Activated CD4-positive, alpha-beta T cell treated with anti-CD3 and anti-CD28 coated beads, Interleukin-2, amount 50 U/mL, for 24 hours (primary cell): Measurements from ENCODE around the gene ADAMTS4.

Experiments used
- DNase-seq, 2 donors: peaks; one replicate each; pipeline ENCODE4 v3.0.0-alpha.2; 2020; ENCODE audit warnings: low read depth in 1 of 2, low spot score in 1 of 2

ADAMTS4 gene

DNA sequence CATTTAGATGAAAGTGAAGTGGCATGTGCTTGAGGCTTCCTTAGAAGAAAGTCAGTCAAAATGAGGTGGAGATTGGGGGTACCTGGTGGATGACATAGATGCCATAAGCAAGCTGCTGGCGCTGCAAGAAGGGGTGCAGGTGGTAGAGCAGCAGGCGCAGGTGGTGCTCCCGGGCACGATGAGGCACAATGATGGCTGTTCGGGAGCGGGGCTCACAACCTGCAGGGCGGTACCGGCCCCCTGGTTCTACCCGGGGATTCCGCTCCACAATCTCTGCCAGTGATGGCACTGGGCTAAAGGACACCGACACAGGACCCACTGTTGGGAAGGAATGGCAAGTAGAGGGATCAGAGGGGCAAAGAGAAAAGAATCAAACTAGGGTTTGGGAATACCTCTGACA is 23.9 kb downstream of the ADAMTS4 start:
- no peak for DNase-seq

DNA sequence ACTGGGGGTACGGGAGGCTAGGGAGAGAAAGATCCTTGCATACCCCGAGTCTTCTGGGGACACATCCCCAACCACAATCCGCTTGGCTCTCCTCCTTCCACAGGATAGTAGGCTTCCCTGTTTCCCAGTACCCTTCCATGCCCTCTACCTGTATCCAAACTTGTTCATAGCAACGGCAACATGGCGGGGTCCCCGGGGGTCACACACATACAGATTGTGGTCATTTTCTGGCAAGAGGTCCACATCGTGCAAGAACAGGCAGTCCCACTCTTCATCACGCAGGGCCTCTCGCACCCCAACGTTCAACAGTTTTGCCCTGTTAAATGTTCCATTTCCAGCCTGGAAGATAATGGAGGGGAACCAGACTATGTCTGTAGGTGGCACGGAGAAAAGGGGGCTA is 25.1 kb downstream of the ADAMTS4 start:
- no peak for DNase-seq

DNA sequence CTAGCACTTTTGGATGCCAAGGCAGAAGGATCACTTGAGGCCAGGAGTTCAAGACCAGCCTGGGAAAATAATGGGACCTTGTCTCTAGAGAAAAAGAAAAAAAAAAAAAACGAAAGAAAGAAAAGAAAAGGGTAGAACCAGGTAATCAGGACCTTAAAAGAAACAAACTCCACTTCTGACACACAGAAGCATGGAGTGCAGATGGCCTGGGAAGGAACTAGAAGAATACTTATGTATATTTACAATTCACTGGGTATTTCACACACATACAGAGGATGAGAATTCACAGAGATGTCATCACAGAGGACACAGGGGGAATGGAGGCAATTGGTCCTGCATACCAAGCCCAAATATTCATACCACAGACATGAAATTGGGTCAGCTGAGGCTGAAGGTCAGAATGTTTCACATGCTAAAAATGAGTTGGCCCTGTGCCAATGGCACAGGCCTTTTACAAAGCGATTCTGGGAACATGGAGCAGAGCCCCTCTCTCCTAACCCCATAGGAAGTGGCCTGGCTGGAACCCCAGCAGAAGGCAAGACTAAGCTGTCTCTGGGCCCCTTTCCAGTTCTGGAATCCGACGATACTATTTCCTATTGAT is 26.0 kb downstream of the ADAMTS4 start:
- no peak for DNase-seq

DNA sequence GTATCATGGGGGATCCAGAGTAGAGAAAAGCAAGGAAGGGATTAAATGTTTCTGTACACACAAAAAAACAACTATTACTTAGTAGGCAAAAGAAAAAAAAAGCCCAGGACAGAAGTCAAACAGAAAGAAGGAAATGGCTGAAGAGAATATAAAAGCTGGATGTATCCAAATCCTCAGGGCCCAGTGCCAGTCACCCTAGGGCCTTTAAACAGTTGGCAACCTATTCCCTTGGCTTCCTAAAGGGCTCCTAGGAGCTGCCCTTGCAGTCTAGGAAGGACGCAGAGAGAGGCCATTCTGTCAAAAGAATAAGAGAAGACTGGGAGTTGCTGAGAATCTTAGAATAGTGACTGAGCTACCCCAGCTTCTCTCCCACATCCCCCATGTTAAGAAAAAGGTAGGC is 26.5 kb downstream of the ADAMTS4 start:
- no peak for DNase-seq

DNA sequence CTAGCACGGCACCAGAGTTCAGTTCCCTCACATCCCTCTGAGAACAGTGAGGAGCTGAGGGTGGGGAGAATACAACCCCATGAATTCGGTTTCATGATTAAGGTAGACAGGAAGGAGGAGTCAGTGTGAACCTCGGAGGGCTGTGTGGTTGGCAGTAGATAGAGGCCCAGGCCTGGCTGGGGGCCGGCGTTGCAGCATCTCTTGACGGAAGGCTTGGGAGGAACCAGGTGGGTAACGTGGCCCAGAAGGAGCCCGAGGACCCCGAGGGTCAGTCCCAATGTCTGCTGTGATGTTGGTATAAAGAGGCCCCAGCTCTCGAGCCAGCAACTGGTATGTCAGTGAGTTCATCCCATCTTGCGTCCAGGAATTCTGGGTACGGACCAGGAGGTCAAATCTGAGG is 27.2 kb downstream of the ADAMTS4 start:
- no peak for DNase-seq

DNA sequence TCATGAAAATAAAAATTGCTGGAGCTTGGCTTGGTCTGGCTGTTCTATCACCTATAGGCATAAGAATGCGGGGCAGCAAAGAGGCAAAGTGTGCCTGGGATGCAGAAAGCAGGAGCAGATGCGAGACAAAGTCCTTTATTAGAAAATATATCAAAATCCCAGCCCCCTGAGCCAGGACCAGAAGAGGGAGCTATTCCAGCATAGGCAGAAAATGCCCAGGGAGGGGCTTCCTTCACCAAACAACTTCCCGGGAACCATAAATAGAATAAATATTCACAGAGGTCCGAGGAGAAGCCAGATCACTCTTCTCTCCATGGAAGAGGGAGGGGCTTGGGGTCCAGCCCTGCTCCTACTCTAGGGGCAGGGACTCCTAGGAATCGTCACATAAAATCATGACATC is 27.7 kb downstream of the ADAMTS4 start:
- DNase-seq = no peak

DNA sequence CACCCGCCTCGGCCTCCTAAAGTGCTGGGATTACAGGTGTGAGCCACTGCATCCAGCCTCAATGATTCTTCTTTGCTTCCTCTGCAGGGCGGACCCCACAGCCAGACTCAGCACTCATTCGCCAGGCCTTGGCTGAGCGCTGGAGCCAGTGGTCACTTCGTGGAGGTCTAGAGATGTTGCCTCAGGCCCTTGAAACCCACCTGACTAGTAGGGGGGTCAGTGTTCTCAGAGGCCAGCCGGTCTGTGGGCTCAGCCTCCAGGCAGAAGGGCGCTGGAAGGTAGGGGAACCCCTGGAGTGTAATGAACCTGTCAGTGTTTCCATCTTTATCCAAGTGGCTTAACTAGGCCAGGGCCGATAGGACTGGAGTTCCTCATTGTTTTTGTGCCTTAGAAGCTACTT is 29.9 kb downstream of the ADAMTS4 start:
- no peak for DNase-seq

DNA sequence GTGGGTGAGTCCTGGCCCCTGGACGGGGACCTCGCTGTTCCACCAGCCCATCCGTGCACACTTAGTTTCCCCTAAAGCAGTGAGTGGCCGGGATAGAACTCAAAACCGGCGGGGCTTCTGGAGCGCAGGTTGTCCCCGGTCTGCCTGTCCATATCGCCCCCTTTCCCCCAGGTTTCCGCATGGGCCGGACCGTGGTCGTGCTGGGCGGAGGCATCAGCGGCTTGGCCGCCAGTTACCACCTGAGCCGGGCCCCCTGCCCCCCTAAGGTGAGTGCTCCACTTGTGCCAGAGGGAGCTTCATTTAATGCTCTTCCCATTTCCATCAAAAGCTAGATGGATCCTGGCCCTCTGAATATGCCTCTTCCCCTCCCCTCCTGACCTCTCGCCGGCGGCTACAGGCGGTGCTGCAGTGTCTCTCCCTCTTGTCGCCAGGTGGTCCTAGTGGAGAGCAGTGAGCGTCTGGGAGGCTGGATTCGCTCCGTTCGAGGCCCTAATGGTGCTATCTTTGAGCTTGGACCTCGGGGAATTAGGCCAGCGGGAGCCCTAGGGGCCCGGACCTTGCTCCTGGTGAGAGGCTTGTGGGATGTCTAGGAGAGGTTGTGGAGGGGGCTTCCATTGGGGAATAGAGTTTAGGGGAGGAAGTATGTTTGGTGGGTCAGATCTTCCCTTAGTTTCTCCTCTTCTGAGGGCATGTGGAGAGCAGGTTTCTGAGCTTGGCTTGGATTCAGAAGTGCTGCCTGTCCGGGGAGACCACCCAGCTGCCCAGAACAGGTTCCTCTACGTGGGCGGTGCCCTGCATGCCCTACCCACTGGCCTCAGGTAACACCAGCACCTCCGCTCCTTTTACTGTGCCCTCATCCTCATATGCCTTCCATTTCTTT is 31.9 kb downstream of the ADAMTS4 start:
- DNase-seq = no peak

DNA sequence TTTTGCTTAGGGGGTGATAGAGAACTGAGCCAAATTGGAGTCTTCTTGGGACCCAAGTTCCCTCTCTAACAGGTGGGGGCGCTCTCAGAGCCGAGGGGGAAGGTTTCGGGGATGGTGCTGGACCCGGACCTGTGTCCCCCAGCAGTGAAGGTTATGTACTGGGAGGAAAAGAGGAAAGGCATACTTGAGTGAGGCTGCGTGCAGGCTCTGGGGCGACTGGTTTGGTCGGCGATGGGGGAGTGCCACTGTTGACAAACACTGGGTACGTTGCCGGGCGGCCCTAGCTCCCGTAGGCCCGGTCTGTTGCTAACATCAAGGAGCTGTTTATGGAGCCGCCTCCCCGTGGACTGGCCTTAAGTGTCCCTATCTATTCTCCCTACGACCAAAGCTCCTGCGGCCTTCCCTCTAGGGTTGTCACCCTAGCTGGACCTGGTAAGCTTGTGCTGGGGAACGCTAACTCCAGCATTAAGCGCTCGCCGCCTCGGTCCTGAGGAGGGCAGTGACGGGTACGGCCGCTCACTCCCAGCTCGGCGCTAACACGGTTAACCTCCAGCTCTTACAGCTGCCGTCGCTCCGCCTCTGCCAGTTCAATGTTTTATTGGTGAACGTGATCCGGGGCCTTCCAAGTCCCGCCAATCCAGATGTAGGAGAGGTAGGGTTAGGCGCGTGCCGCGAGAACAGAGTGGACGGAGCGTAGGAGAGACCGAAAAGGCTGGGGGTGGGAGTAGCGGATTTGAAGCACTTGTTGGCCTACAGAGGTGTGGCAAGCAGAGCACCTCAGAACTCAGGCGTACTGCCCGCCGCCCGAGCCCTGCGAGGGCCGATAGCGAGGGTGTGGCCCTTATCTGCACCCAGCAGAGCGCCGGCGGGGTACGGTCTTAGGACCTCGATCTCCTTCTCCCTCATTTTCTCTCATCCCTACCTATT is 32.8 kb downstream of the ADAMTS4 start, which contains the start of gene PPOX:
TSS of gene PPOX (plus strand) at position 685 of the 927 bp plus-strand sequence. CDS start 422 bp downstream, outside the sequence.
- peak; percentile 67 to 92 for DNase-seq

DNA sequence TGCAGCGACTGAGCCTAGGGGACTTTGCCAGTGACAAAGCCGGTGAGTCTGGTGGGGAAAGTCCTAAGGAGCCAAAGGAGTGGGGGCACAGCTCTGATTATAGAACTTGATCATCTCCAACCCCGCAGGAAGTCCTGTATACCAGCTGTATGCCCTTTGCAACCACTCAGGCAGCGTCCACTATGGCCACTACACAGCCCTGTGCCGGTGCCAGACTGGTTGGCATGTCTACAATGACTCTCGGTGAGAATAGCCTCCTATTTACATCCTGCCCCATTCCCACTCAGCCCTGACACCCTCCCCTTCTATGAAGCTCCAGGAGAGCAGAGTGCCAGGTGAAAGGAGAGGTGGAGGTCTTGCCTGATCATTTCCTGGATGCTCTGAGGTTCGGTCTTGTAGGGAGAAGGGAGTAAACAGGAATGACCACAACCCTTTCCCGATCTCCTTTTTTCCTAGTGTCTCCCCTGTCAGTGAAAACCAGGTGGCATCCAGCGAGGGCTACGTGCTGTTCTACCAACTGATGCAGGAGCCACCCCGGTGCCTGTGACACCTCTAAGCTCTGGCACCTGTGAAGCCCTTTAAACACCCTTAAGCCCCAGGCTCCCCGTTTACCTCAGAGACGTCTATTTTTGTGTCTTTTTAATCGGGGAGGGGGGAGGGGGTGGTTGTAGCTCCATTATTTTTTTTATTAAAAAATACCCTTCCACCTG is 33.8 kb downstream of the ADAMTS4 start:
- DNase-seq = no peak

DNA sequence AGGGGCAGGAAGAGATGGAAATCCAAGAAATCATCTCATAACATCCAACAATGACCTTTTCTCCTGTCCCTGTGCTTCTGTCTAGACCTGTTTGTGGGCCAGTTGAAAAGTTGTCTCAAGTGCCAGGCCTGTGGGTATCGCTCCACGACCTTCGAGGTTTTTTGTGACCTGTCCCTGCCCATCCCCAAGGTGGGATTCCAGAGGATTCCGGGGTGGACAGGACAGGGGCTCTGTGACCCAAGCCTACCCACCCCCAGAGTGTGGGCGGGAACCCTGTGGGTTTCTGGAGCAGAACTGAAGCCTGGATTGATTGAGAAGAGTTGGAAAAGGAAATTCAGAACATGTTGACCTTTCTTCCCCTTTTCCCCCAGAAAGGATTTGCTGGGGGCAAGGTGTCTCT is 35.1 kb downstream of the ADAMTS4 start:
- no peak for DNase-seq

DNA sequence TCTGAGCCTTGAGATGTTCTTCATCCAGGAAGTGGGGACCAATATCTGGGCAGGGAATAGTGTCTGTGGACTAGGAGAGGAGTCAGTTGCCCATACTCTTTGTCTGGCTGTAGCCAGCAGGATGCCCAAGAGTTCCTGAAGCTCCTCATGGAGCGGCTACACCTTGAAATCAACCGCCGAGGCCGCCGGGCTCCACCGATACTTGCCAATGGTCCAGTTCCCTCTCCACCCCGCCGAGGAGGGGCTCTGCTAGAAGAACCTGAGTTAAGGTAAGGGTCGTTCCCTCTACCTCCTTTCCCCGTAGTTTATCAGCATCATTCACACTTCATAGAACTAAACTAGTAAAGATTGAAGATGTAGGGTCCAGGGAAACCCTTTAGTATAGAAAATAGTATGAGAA is 36.0 kb downstream of the ADAMTS4 start:
- no peak for DNase-seq

DNA sequence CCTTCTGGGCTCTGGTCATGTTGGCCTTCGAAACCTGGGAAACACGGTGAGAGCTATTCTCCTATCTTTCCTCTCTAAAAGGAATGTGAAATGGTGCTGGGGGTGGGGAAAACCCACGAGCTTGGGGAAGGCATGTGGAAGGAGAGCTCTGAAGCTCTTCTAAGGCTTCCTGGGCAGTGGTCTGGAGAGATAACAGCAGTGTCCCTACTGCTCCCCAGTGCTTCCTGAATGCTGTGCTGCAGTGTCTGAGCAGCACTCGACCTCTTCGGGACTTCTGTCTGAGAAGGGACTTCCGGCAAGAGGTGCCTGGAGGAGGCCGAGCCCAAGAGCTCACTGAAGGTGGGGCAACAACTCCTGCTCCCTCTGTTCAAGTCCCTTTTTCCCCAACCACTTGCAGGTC is 36.8 kb downstream of the ADAMTS4 start:
- DNase-seq = no peak

DNA sequence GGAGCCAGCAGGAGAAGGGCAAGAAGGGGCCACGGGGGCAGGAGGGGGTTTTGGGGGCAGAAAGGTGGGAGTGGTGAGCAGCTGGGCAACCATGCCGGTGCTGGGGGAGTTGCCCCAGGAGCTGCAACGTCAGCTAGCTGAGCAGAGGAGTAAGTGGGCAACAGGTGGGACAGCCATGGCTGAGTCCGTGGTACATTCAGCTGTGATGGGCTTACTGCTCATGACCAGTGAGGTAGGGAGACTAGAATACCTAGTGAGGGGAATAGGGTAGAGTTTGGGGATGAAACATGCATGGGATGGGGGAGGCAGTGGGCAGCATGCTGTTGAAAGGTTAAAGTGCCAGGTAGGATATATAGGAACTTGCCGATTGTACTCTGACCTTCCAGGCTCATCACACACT is 37.2 kb downstream of the ADAMTS4 start:
- DNase-seq = no peak

DNA sequence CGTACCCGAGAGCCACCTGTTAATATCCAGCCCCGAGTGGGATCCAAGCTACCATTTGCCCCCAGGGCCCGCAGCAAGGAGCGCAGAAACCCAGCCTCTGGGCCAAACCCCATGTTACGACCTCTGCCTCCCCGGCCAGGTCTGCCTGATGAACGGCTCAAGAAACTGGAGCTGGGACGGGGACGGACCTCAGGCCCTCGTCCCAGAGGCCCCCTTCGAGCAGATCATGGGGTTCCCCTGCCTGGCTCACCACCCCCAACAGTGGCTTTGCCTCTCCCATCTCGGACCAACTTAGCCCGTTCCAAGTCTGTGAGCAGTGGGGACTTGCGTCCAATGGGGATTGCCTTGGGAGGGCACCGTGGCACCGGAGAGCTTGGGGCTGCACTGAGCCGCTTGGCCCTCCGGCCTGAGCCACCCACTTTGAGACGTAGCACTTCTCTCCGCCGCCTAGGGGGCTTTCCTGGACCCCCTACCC is 38.1 kb downstream of the ADAMTS4 start:
- DNase-seq = no peak

DNA sequence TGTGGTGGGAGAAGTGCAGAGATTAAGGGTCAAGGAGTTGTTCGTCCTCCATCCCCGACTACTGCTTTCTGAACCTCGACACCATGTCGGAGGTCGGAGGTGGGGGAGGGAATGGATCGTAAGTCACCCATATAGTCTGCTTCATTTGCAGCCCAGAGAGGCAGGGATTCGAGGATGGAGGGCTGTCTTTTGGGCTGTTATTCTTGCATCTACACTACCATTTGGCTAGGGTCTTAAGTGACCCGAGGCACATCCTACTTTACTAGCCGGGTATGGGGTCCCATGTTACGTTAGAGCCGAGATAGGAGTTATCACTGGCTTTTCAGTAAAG is 39.0 kb downstream of the ADAMTS4 start:
- no peak for DNase-seq

DNA sequence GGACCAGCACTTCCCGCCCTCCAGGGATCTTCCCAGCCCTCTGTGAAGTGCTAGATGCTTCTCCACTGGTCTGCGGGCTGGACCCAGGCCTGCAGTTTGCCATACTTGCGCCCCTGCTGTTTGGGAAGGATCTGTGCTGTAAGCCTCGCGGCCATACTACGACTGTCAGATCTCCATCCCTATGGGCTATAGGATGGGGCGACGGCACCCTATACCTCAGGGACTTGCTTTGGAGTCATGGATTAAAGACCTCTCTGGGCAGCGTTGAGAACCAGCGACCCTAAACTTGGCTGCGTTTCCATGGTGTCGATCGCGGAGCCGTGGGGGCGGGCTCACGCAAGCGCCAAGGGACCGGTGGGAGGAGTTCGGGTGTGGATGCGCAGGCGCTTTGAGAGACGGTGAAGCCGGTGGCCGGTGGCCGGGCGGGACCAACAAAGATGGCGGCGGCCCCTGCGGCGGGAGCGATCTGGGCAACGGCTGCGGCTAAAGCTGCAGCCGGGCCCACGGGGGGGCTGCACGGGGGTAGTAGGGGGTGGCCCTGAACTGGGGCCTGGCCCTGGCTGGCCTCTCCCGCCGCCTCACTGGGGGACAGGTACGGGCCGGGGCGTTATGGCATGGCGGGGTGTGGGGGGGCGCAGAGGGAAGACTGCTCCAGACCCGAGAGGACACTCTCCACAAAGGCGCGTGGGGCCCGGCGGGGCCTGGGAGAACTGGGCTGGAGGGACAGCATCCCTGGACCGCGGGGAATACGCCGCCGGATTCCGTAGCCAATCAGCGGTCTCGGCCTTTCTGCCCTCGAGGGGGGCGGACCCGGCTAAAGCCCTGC is 39.6 kb downstream of the ADAMTS4 start, which contains the start of gene USP21:
TSS of gene USP21 (plus strand) at position 414 of the 826 bp plus-strand sequence. CDS start 1,141 bp downstream, outside the sequence.
- DNase-seq = peak; percentile 80 to 90

DNA sequence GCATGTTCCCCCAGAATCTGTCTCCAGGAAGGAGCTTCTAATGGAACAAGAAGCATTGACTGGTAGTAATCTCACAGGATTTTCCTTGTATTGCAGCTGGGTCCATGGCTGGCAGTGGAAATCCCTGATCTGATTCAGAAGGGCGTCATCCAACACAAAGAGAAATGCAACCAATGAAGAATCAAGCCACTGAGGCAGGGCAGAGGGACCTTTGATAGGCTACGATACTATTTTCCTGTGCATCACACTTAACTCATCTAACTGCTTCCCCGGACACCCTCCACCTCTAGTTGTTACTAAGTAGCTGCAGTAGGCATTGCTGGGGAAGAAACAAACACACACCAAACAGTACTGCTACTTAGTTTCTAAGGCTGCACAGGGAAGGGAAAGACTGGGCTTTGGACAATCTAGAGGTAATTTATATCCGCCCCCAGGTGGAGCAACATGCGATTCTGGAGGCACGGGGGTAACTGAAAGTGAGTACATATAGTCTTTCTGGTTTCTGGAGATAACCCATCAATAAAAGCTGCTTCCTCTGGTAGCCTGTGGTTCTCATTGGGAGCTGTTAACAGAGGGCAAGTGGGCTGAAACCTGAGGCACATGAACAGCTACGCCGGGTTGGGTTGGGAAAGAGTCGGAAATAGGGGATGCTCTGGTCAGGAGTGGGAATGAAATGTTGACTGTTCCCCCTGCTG is 40.4 kb downstream of the ADAMTS4 start:
- no peak for DNase-seq

DNA sequence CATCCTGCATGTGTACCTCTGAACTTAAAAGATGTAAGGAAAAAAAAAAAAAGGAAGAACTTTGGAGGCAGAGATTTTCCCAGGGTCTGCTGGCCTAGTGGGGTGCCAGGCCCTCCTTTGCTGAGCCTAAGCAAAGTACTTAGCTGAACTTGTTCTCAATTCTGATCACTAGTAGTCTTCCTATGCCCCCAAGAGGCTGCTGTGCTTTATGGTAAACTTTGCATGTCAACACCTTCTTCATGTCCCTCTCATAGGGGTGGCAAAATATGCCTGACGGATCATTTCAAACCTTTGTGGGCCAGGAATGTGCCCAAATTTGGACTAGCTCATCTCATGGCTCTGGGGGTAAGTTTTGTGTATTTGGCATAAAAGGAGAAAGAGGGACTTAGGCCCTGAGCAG is 41.0 kb downstream of the ADAMTS4 start:
- no peak for DNase-seq
